HEK293 (cell line): ENCODE measurements around the gene MVB12A.

ENCODE experiments used
- CTCF ChIA-PET: fragments of 350-600 bp; formaldehyde crosslinking; extraction: SDS; loops from one replicate; lab custom pipeline; 2021; ENCODE audit warnings: antibody characterized with exemption; lab: Yijun Ruan, JAX
- POLR2A ChIA-PET: fragments of 300-600 bp; formaldehyde crosslinking; extraction: SDS; loops from one replicate; lab custom pipeline; 2020; ENCODE audit warnings: antibody characterized with exemption, inconsistent platforms; lab: Yijun Ruan, JAX
- H3K27ac ChIP-seq: fragments of 200-500 bp; sonication (Bioruptor generic); 2 replicates; pipeline ENCODE4 v1.5.1; 2014; ENCODE audit warnings: low read depth, low read length, control low read depth, inconsistent platforms; ENCODE audit errors: extremely low read depth
- H3K36me3 ChIP-seq, 2 experiments: fragments of 200-500 bp in 1 of 2; sonication (Bioruptor generic) in 1 of 2; 1 replicate in 1 of 2; 2 replicates in 1 of 2; pipeline ENCODE4 v1.5.1; 2014 to 2017; ENCODE audit warnings: inconsistent platforms in 2 of 2, low read length in 2 of 2; ENCODE audit not compliant: control insufficient read depth in 2 of 2, insufficient read depth in 1 of 2
- H3K4me1 ChIP-seq: fragments of 200-500 bp; sonication (Bioruptor generic); 2 replicates; pipeline ENCODE4 v1.5.1; 2014; ENCODE audit warnings: mild to moderate bottlenecking, low read length, inconsistent platforms; ENCODE audit not compliant: control insufficient read depth, insufficient read depth
- H3K4me3 ChIP-seq: 2 replicates; pipeline ENCODE4 v1.5.1; 2011; ENCODE audit warnings: low read depth, mild to moderate bottlenecking, control low read depth, low read length, moderate library complexity
- H3K9me3 ChIP-seq: fragments of 200-500 bp; sonication (Bioruptor generic); 2 replicates; pipeline ENCODE4 v1.5.1; 2014; ENCODE audit warnings: low read depth, low read length, inconsistent platforms; ENCODE audit not compliant: control insufficient read depth, insufficient read depth
- ELK4 ChIP-seq: IDR thresholded peaks from 2 replicates; pipeline ENCODE4 v1.6.1; 2011; ENCODE audit warnings: mild to moderate bottlenecking, low read depth, low read length, borderline replicate concordance
- HIC1 ChIP-seq: fragments of 450-650 bp; formaldehyde crosslinking; IDR thresholded peaks from 2 replicates; pipeline ENCODE4 v1.5.1; 2016; ENCODE audit warnings: missing biosample characterization, missing genetic modification characterization
- INSM2 ChIP-seq: fragments of 450-650 bp; formaldehyde crosslinking; IDR thresholded peaks from 2 replicates; pipeline ENCODE4 v1.5.1; 2016; ENCODE audit warnings: missing biosample characterization, missing genetic modification characterization
- KLF1 ChIP-seq: fragments of 450-650 bp; formaldehyde crosslinking; IDR thresholded peaks from 2 replicates; pipeline ENCODE4 v1.5.1; 2016; ENCODE audit warnings: missing biosample characterization, missing genetic modification characterization
- KLF17 ChIP-seq: fragments of 450-650 bp; formaldehyde crosslinking; IDR thresholded peaks from 2 replicates; pipeline ENCODE4 v1.5.1; 2016; ENCODE audit warnings: missing biosample characterization, missing genetic modification characterization
- MYNN ChIP-seq: fragments of 450-650 bp; formaldehyde crosslinking; IDR thresholded peaks from 2 replicates; pipeline ENCODE4 v1.5.1; 2016; ENCODE audit warnings: missing biosample characterization, missing genetic modification characterization, borderline replicate concordance
- PRDM2 ChIP-seq: fragments of 450-650 bp; formaldehyde crosslinking; IDR thresholded peaks from 2 replicates; pipeline ENCODE4 v1.5.1; 2016; ENCODE audit warnings: missing biosample characterization, missing genetic modification characterization, borderline replicate concordance
- PRDM6 ChIP-seq: fragments of 450-650 bp; formaldehyde crosslinking; IDR thresholded peaks from 2 replicates; pipeline ENCODE4 v1.5.1; 2017; ENCODE audit warnings: missing biosample characterization, missing genetic modification characterization
- SCRT2 ChIP-seq: fragments of 450-650 bp; formaldehyde crosslinking; IDR thresholded peaks from 2 replicates; pipeline ENCODE4 v1.5.1; 2016; ENCODE audit warnings: missing biosample characterization, missing genetic modification characterization
- WT1 ChIP-seq: fragments of 450-650 bp; formaldehyde crosslinking; IDR thresholded peaks from 2 replicates; pipeline ENCODE4 v1.5.1; 2016; ENCODE audit warnings: missing biosample characterization, missing genetic modification characterization
- ZFP3 ChIP-seq: fragments of 450-650 bp; formaldehyde crosslinking; IDR thresholded peaks from 2 replicates; pipeline ENCODE4 v1.5.1; 2016; ENCODE audit warnings: low read depth, missing biosample characterization, missing genetic modification characterization
- ZIC2 ChIP-seq: fragments of 450-650 bp; formaldehyde crosslinking; IDR thresholded peaks from 2 replicates; pipeline ENCODE4 v1.5.1; 2016; ENCODE audit warnings: missing biosample characterization, missing genetic modification characterization
- ZNF175 ChIP-seq: fragments of 450-650 bp; formaldehyde crosslinking; IDR thresholded peaks from 2 replicates; pipeline ENCODE4 v1.5.1; 2016; ENCODE audit warnings: missing biosample characterization, missing genetic modification characterization
- ZNF184 ChIP-seq: fragments of 450-650 bp; IDR thresholded peaks from 2 replicates; pipeline ENCODE4 v1.5.1; 2018; ENCODE audit warnings: missing biosample characterization, mild to moderate bottlenecking, missing genetic modification characterization
- ZNF280C ChIP-seq: fragments of 450-650 bp; formaldehyde crosslinking; IDR thresholded peaks from 2 replicates; pipeline ENCODE4 v1.5.1; 2016; ENCODE audit warnings: missing biosample characterization, missing genetic modification characterization
- ZNF335 ChIP-seq: fragments of 450-650 bp; formaldehyde crosslinking; conservative IDR thresholded peaks from 2 replicates; pipeline ENCODE4 v1.5.1; 2016; ENCODE audit warnings: missing biosample characterization, missing genetic modification characterization
- ZNF426 ChIP-seq: fragments of 450-650 bp; formaldehyde crosslinking; IDR thresholded peaks from 2 replicates; pipeline ENCODE4 v1.5.1; 2017; ENCODE audit warnings: missing biosample characterization, missing genetic modification characterization, mild to moderate bottlenecking, inconsistent platforms, moderate library complexity
- ZNF571 ChIP-seq: fragments of 450-650 bp; formaldehyde crosslinking; IDR thresholded peaks from 2 replicates; pipeline ENCODE4 v1.5.0; 2017; ENCODE audit warnings: missing biosample characterization, missing genetic modification characterization
- ZNF701 ChIP-seq: fragments of 450-650 bp; formaldehyde crosslinking; IDR thresholded peaks from 2 replicates; pipeline ENCODE4 v1.5.1; 2016; ENCODE audit warnings: missing biosample characterization, missing genetic modification characterization
- ZNF768 ChIP-seq: fragments of 450-650 bp; formaldehyde crosslinking; IDR thresholded peaks from 2 replicates; pipeline ENCODE4 v1.5.1; 2018; ENCODE audit warnings: missing biosample characterization, mild to moderate bottlenecking, missing genetic modification characterization

MVB12A gene

GRCh38 chr19:17394891-17395415 is 24.9 kb upstream of the MVB12A start:
- Histone ChIP-seq H3K36me3 (no peaks in the 10 kb centered on the region), H3K9me3 (no peaks in the 10 kb centered on the region), H3K27ac (no peak overlapping the region), H3K4me3 (no peak overlapping the region), H3K4me1 (peaks cover 3% of the 10 kb centered on the region; the same call in 1 of the 2 replicates)
- ChIA-PET POLR2A (interaction anchor here (0.6 to 0.7 kb wide), 2 partner anchors 39 to 46 kb away, joined by 3 to 5 read pairs; no protein-coding TSS in a partner anchor), CTCF (interaction anchor here (0.6 to 1.4 kb wide), 15 partner anchors 19 to 459 kb away, joined by 3 to 7 read pairs (median 4); partner anchors contain the start of gene MVB12A)
- TF ChIP-seq ZIC2 (no peak), ZNF701 (tag by site-specific recombination) (no peak), KLF17 (tag by site-specific recombination) (peak; percentile 91), ZFP3 (tag by site-specific recombination) (no peak), PRDM2 (tag by site-specific recombination) (no peak), ZNF175 (no peak), INSM2 (tag by site-specific recombination) (peak; percentile 46; the same call in 1 of the 2 replicates), ZNF571 (no peak), ELK4 (no peak), KLF1 (peak; percentile 40; the same call in 1 of the 2 replicates), ZNF426 (no peak), WT1 (tag by site-specific recombination) (peak; percentile 82), ZNF184 (tag by site-specific recombination) (no peak), PRDM6 (tag by site-specific recombination) (no peak), SCRT2 (peak; percentile 56), HIC1 (tag by site-specific recombination) (0 out of 2 replicates have a peak, but pooled peaks have one; percentile 34), ZNF280C (tag by site-specific recombination) (no peak), ZNF768 (tag by site-specific recombination) (no peak), ZNF335 (tag by site-specific recombination) (peak; percentile 38; the same call in 1 of the 2 replicates), MYNN (tag by site-specific recombination) (no peak)
